GM15510 (cell line): ENCODE measurements around the gene PVALB.

Source experiments
- POLR2A ChIP-seq: IDR thresholded peaks from 3 replicates; pipeline ENCODE4 v1.6.1; 2011; ENCODE audit warnings: borderline replicate concordance; ENCODE audit not compliant: insufficient read length; ENCODE audit errors: extremely low read depth

The PVALB gene

DNA sequence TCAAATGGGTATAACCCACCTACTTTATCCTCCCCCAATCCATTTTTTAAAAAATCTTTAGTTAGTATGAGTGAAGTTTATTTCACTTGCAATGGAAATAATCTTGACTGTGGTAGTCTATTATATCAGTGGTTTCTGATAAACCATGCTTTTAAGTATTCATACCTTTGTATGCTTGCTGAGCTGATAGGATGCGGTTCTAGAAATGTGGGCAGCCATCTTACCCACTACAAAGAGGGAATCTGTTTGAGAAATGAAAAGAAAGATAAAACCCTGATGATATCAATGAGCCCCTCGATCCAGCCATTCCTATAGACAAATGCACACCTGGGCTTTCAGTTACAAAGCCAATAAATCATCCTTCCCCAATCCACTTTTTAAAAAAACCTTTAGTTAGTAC is 13.8 kb upstream of the PVALB start:
- TF ChIP-seq POLR2A: no peak

DNA sequence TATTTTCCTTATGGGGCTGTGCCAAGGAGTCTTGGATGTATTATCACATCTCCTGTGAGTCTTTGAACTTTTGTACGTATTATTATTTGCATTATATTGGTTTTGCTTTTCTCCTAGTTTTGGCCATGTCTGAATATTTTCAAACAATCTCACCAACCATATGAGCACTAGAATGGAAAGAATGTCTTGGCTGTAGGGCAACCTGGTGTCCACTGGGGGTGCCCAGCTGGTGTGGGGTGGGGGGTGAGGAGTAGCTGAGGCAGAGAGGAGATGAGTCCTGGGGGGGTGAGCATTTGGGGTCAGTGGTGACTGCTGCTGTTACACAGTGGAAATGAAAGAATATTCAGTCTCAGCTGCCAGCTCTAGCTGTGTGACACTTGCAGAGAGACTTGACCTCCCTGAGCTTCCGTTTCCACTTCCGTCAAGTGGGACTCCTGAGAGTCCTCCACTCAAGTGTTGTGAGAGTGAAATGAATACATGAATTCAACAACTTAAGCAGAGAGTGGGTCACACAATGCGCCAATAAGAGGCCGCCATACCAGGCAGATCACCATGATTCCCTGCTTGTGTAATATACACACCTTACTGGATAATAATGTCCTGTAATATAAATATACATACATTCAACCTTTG is 12.7 kb upstream of the PVALB start:
- TF ChIP-seq POLR2A: no peak

DNA sequence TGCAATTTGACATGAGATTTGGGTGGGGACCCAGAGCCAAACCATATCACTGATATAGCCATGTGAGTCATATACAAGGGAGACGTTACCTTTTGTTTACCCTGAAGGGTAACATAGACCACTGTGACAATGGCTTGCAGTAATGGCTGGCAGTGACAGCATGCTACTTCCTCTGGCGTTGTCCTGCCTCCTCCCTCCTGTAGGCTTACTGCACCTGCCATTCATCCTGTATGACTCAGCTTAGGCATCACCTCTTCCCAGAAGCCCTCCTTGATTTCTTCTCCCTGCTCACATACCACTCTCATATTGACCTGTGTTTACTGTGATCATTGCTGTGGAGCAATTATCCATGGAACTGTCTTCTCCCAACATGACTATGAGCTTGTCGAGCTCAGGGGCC is 12.0 kb upstream of the PVALB start:
- TF ChIP-seq POLR2A: no peak

DNA sequence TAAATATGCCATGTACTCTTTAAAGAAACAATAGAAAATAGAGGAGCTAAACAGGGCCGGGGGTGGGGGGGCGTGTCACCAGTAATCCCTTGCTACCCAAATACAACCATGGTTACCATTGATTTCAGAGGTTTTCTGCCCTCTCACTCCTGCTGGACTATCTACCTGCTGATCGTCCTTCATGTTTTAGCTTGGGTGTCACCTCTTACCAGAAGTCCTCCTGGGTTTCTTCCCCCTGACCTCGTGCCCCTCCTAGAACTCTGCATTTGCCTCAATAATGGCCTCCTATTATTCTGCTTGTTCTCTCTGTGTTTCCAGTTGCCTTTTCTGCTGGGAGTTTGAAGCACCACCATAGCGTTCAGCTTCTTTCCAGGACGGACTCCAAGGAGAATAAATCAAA is 9.4 kb upstream of the PVALB start:
- TF ChIP-seq POLR2A: no peak

DNA sequence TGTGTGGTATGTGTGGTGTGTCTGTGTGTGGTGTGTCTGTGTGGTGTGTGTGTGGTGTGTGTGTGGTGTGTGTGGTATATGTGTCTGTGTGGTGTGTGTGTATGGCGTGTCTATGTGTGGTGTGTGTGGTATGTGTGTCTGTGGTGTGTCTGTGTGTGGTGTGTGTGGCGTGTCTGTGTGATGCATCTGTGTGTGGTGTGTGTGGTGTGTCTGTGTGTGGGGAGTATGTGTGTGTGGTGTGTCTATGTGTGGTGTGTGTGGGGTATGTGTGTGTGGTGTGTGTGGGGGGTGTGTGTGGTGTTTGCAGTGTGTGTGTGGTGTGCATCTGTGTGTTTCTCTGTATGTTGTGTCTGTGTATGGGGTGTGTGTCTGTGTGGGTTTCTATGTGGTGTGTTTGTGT is 7.8 kb upstream of the PVALB start:
- TF ChIP-seq POLR2A: no peak

DNA sequence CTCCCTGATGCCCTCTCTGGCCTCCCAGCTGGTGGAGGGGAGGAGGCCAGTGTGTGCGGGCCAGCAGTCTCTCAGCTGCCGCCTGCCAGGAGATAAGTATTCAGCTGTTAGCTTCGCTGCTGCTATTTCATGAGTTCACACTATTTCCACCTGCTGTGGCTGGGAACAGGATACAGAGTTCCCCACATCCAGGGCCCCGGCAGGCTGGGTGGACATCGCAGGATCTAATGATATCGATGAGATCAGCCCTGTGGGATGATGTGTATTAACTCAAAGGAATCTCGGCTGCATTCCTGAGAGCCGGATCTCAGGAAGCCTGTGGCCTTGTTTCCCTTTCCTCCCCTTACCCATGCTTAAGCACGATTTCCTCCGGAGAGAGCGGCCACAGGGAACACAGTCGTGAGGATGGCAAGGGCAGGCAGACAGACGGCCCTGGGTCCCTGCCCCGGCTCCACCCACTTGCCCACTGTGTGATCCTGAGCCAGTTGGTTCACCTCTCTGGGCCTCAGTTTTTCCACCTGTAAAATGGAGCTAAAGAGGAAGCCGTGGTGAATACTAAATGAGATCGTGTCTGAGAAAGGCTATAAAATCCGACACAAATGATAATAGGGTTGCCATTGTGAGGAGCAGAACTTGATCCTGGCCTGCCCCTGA is 6.5 kb upstream of the PVALB start:
- no peak for TF ChIP-seq POLR2A

DNA sequence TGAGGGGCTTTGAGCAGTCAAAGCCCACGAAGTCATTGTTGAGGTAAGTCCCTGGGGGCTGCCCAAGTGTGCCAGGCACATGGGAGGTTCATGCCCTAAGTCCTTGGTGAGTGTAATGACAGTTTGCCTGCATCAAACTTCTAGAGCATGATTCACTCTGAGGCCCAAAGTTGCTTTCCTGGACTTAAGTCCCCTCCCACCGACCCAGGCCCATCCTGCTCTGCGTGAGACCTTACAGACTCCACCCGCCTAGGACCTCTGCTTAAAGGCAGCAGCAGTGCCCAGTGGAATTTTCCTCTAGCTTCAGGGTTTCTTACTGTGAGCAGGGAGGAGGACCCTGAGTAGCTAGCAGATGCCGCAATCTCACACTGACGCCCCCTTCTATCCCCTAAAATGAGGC is 5.7 kb upstream of the PVALB start:
- no peak for TF ChIP-seq POLR2A

DNA sequence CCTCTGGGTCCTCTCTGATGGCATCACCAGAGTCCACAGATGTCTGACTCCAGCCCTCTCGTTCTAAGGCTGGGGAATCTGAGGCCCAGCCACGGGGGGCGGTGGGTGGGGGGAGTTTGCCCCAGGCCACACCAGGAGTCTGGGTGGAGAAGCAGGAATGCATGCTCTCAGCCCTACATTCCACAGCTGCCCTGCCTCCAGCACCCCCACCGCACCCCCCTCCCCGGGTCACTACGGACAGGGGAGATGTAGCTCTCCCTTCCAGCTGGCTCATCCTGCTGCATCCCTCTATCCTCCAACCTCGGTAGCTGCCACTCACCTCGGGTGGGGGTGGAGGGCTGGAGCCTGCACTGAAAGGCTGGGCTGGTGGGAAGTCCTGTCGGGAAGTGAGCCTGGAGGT is 2.3 kb upstream of the PVALB start:
- TF ChIP-seq POLR2A: no peak

DNA sequence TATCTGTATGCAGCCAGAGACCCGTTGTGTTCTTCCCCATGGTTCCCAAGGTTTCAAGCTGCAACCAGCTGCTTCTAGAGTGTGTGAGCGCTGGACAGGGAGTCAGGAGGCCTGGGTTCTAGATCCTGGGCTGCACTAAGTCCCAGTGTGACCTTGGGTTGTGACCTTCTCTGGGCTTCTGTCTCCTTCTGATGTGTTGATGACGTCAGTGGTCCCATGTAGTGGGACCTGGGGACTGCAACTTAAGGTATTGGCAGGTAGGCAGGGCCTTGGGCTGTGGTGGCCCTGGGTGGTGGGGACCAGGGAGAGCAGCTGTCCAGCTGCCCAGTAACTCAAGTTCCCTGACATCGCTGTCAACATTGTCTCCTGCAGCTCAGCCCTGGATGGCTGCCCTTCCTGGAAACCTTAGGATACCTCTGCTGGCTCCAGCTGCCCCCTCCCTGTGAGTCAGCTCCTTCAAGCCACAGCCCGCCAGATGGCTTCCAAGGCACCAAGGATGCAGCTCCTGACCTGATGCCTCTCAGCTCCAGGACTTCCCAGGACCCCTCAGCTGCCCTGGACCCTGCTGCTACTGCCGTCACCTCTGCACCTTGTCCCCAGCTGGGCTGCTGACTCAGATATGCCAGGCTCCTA is 1.3 kb upstream of the PVALB start:
- no peak for TF ChIP-seq POLR2A

DNA sequence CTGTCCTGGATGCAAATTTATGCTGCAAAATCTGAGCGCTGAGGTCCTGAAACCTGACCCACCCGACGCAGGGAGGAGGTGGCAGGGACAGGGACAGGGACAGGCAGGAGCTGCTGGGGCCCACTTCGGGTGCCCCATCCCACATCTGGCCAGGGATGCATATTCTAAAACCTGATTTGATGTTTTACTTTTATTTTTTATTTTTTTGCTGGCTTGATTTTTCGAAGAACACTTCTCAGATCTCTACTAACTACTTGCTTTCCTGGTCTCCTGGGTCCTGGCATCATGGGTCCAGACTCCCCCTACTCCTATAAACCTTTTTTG is 652 bp upstream of the PVALB start:
- no peak for TF ChIP-seq POLR2A

DNA sequence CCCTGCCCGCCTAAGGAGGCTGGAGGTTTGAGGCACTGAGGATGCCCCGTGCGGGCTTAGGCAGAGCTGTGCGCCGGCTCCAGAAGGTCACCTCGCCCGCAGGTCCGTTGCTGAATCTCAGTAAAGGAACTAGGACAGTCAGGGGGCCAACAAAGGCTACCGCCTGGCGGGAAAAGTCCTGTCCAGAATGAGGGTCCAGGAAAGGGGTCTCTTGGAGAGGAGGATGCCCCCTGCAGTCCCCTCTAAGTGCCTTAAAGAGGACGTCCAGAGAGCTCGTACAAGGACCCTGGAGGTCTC is 548 bp downstream of the PVALB start:
- no peak for TF ChIP-seq POLR2A

DNA sequence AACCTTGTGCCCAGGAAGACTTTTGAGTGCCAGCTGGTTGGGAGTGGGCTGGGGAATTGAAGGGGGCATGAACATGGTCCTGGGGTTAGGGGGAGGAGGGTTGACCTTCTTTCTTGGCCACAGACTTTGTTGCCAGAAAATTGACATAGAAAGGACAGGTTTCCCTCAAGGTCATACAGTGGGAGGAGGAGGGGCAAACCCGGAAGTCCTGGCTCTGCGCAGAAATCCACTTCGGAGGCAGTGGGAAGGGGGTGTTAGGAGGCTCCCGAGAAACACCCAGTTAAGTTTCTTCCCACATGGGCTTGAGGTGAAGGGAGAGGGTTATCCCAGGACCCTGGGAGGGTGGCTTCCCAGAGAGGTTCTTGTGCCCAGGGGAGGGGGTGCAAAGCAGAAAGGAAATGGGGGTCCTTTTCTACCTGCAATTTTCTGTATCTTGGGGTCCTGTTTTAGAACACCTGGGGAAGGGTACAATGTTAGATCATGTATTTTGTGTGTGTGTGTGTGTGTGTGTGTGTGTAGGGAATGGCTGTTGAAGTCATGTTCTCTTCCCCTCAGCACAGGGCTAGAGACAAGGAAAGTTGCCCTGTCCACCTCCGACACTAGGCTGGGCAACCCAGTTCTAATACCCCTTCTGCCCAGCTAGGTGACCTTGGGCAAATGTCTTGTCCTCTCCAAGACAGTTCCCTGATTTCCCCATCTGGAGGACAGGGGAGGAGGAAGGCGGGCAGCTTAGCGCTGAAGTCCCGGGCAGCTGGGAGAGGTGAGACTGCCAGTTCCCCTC is 1.1 kb downstream of the PVALB start:
- TF ChIP-seq POLR2A: no peak

DNA sequence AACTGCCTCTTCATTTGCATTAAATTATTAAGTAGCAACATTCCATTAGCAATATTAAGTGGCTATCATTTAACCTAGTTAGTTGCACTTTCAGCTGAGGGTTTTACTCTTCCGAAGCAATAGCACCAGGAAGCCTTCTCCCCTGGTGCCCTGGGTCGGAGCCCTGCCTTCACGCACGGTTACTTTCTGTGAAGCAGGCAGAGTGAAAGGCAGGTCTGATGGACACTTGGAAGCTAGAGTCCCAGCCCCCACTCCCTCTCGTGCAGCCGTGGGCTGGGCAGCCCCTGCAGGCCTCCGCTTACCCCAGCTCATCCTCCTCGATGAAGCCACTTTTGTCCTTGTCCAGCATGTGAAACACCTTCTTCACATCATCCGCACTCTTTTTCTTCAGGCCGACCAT is 2.0 kb downstream of the PVALB start:
- no peak for TF ChIP-seq POLR2A

DNA sequence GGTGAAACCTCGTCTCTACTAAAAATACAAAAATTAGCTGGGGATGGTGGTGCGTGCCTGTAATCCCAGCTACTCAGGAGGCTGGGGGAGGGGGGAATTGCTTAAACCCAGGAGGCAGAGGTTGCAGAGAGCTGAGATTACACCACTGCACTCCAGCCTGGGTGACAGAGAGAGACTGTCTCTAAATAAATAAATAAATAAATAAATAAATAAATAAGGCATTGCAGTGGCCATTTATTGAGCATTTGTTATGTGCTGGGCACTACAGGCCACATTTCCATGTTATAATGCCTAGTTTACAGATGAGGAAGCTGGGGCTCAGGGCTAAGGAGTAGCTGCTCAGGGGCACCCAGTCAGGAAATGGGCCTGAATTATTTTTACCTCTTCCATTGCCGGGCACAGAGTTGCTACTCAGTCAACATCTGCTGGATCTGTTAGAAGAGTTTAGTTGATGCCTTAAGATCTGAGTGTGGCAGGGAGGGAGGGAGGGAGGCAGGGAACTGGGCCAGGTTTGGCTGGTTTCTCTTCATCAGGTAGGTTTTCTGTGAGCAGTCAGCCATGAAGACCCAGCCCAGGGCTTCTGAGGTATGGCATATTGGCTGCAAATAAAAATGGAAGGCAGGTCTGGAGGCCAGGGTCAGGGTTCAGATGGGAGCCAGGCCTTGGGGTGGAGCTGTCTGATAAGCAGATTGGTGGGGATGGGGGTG is 5.6 kb downstream of the PVALB start:
- no peak for TF ChIP-seq POLR2A

DNA sequence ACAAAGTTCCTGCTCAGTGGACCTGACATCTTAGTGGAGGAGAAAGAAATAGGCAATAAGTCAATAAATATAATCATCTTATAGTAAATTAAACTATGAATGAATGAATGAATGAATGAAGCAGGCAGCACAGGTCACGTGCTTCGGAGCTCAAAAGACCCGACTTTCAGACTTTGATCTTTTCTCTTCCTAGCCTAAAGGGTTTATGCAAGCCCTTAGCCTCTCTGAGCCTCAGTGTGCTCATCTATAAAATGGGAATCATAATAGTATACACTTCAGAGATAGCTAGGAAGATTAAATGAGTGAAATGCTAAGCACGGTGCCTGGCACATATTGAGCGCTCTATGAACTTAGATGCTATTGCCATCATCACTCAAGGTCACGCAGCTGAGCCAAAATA is 7.5 kb downstream of the PVALB start:
- no peak for TF ChIP-seq POLR2A
